ENCODE results near the gene LCT. TPM values are rescaled to one million over a fixed set of nuclear protein-coding genes. Genes with fewer than 3 reads are reported as not detected.

LCT gene
- total RNA-seq, 1 experiment from 2014 or later: not detected

DNA sequence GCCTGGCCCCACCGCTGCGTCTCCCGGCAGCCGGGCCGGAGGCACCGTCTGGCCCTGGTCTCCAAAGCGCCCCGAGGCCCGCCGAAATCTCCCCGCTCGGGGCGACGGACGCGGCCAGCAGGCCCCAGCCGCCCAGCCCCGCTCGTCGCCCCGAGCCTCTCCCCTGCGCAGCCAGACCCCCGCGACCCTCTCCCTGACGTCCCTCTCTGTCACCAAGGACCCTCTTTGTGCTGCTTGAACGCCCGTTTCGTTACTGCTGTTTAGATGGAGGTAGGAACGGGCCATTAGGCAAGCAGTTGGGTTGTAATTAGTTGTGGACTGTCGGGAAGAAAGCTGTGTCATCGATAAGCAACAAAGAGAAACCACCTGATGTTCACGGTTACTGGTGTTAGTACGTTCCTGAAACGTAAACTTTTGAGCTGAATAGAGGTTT, 94.6 kb downstream of the LCT start:
- peak; percentile 67 for DNase-seq (ENCODE audit: low read depth)

DNA sequence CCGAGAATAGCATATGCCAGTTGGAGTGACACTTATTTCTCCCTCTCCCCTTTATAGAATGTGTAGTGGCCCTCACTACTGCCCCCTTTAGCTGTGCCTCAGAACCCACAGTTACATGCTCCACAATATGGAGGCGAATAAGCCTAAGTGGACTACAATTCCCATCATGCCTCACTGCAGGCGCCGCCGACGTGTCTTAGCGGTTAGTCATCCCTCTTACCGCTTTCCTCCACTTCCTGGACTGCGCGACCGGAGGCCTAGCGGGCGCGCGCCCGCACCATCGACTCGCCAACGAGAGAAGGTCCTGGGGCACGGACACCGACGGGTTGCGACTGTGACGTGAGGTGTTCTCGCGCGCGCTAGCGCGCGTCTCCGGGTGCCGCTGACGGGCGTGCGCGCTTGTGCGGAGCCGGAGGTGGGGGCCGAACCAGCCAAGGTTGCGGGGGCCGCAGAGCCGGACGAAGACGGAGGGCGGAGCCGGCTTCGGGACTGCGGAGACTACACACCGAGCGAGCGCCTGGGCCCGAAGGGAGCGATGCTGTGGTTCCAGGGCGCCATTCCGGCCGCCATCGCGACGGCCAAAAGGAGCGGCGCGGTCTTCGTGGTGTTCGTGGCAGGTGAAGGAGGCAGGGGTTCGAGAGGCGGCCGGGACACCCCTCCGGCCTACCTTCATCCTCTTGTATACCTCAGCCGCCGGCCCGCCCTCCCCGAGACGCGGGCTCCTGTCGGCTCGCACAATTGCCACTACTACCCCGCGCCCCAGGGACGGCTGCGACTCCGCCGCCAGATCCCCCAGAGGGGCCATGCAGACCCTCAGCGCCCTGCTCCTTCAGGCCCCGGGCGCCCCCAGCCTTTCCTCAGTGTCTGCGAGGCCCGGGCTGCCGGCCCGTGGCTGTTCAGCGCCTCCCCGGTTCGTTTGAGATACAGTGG, 95.3 kb downstream of the LCT start, which contains the start of gene UBXN4:
Gene UBXN4 (plus strand): TSS at position 461 of the 930 bp plus-strand sequence. CDS start 75 bp downstream, at position 536.
- peak; percentile 98 for DNase-seq (ENCODE audit: low read depth)

DNA sequence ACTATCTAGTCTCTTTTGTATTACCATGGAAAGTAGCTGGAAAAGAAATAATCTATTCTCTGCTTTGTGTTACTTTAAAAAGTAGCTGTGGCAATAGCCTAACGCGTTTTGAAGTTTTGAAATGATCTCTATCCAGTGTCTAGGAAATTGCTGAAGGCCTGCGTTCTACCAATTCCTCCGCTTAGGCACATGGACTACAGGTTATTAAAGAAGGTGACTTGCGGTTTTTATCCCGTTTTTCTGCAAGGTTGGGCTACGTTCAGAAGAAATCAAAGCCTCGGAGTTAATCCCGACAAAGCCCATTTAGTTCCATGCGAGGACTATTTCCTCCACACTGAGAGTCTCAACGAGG, 96.0 kb downstream of the LCT start:
- DNase-seq (ENCODE audit: low read depth): no peak

DNA sequence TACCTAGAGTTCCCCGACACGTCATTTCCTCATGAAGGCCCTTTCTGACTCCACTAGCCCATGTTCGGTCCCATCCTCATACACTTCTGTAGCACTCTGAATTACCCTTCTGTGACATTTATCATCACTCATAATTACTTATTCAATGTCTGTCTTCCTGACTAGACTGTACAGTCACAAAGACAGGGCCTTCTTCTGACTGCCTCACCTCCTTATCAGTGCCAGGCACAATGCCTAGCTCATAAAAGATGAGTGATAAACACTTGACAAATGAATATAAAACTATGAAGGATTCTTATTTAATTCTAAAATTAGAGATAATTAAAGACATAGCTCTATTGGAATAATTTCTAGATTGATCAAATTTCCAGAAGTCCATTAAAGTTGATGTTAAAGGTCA, 96.8 kb downstream of the LCT start:
- no peak for DNase-seq (ENCODE audit: low read depth)

Other genes with a start within 250 kb of the LCT start
- 53.1 and 55.5 TPM in 2 replicates for gene UBXN4, start 95.3 kb downstream of the LCT start, total RNA-seq (2014; rRNA removed; shearing (Covaris generic))
- gene MCM6, start 39.3 kb upstream of the LCT start, total RNA-seq (2014; rRNA removed; shearing (Covaris generic)): 23.8 and 40.8 TPM in 2 replicates
- 141 and 143 TPM in 2 replicates for gene DARS1, start 148.4 kb upstream of the LCT start, total RNA-seq (2014; rRNA removed; shearing (Covaris generic))